Neuron (in vitro differentiated cells): ENCODE measurements around the gene CAPN10.

ENCODE experiments used
- H2AFZ ChIP-seq: one replicate; pipeline ENCODE4 v1.6.1; 2013; ENCODE audit warnings: low read depth, mild to moderate bottlenecking, inconsistent platforms, low read length, moderate library complexity
- H3K27me3 ChIP-seq: one replicate; pipeline ENCODE4 v1.6.1; 2013; ENCODE audit warnings: low read length; ENCODE audit not compliant: insufficient read depth
- H3K36me3 ChIP-seq: one replicate; pipeline ENCODE4 v1.6.1; 2013; ENCODE audit warnings: low read length; ENCODE audit not compliant: insufficient read depth
- H3K4me1 ChIP-seq: one replicate; pipeline ENCODE4 v1.6.1; 2013; ENCODE audit warnings: low read length; ENCODE audit not compliant: insufficient read depth
- H3K4me3 ChIP-seq: 2 replicates; pipeline ENCODE4 v1.5.1; 2013; ENCODE audit warnings: mild to moderate bottlenecking, low read length, moderate library complexity
- H3K9me3 ChIP-seq: one replicate; pipeline ENCODE4 v1.6.1; 2013; ENCODE audit warnings: low read length

Gene CAPN10

DNA sequence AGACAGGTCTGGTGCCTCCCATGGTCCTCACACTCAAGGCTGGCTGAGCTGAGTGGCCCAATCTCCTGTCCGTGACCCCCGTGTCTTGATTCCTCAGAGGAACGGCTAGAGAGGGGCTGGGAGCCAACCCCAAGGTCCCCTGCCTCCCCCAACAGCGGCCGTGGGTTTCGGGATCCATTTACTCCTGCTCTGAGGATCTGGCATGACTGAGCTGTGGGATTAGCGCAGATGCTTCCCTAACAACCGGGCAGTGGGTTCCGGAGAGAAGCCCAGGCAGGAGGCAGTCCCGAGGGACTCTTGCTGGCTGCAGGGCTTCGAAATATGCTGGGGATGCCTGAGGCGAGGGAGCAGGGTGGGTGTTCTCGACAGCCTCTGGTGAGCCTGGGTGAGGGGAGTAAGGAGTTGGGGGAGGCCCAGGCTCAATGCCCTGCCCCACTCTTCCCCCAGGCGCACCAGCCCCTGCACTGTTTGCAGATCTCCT lies 57.7 kb downstream of the CAPN10 start:
- Histone ChIP-seq H3K27me3 (peaks cover 24% of the 10 kb centered on the region), H2AFZ (no peak overlapping the region), H3K36me3 (no peaks in the 10 kb centered on the region), H3K4me1 (no peaks in the 10 kb centered on the region), H3K9me3 (peaks cover 3% of the 10 kb centered on the region), H3K4me3 (no peak overlapping the region)

DNA sequence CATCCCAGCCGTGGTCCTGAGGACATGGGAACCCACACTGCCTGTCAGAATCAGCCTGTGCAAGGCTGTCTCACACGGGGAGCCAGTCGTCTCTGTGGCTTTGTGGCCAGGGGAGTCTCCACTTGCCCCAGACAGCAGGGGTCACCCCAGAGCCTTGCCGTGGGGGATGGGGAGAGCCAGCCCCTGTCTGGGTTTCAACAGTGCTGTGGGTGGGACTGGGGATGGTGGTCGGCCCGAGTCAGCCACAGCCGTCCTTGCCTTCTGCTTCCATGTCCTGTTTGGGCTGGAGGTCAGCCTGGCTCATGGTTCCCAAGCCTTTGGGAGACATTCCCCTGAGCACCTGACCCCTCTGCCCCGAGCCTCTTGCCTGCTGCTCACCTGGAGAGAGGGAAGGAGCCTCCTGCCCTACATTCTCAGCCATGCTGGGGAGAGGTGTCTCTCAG lies 58.3 kb downstream of the CAPN10 start:
- Histone ChIP-seq H2AFZ (no peak overlapping the region), H3K27me3 (peaks cover 29% of the 10 kb centered on the region), H3K4me1 (no peaks in the 10 kb centered on the region)

DNA sequence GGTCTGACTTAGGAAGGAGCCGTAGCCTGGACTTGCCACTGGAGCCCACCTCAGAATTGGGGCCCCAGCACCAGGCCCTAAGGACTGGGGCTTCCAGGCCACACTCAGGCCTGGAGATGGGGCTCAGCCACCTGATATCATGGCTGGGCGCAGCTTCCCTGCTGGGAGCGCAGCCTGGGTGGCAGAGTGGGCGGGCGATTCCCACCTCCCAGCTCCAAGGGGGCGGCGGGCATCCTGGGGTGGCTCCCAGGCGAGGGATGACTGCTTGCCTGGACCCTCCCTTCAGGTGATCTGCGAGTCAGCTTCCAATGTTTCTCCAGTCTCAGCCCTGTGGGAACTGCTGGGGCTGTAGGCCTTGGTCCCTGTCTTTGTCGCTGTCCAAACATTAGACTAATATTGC lies 58.8 kb downstream of the CAPN10 start:
- Histone ChIP-seq H3K27me3 (peaks cover 32% of the 10 kb centered on the region), H3K4me1 (no peaks in the 10 kb centered on the region), H3K36me3 (no peaks in the 10 kb centered on the region), H2AFZ (no peak overlapping the region), H3K9me3 (peaks cover 3% of the 10 kb centered on the region), H3K4me3 (no peak overlapping the region)

More for the DNA sequence above, 58.3 kb downstream of the CAPN10 start:
- no peaks in the 10 kb centered on the region for H3K36me3 ChIP-seq
- H3K9me3 ChIP-seq = peaks cover 3% of the 10 kb centered on the region
- no peak overlapping the region for H3K4me3 ChIP-seq

DNA sequence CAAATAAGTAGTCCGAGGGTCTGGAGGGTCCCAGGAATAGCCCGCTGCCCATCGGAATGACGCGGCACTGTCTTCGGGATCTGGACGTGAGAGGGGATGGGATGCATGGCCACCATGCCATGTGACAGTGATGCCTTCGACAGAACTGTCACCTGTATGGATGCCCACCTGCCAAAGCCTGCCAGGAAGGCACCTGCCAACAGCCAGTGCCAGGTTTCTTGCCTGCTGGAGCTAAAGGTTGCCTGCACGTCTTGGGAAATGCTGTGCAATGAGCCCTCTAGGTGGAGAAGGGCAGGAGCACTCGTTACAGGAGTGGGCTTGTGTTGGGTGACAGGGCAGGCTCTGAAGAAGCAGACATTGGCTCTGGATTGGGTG lies 59.3 kb downstream of the CAPN10 start:
- no peak overlapping the region for H3K4me3 ChIP-seq
- H3K4me1 ChIP-seq = no peaks in the 10 kb centered on the region

DNA sequence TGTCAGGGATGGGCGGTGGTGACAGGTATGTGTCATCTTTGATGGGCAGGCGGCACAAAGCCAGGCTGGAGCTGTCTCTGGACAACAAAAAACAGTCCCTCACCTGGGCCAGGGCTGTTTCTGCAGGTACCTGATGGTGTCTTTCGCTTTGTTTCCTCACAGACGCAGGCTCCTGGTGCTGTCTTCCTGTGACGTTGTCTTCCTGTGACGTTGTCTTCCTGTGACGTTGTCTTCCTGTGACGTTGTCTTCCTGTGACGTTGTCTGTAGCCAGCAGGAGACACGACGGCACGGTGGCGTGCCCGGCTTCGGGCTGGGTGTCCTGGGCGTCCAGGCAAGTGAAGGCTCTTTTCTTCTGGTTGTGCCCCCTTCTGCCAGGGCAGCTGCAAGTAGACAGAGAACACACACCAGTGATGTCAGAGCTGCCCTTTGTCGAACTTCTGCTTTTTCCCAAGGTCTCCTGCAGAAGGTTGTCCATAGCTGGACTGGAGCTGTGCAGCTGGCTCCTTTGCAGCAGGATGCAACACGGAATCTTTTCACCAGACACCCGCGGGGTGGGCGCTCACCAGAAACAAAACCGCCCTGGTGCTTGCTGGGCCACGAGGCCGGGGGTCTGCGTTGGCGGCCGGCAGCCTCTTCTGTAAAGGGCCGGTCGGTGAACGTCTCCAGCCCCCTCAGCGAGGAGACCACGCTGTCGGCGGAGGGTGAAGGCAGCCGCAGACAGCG lies 59.8 kb downstream of the CAPN10 start:
- Histone ChIP-seq H2AFZ (no peak overlapping the region), H3K9me3 (peaks cover 5% of the 10 kb centered on the region), H3K4me3 (no peak overlapping the region), H3K36me3 (no peaks in the 10 kb centered on the region), H3K4me1 (no peaks in the 10 kb centered on the region), H3K27me3 (peaks cover 37% of the 10 kb centered on the region)

More for the DNA sequence above, 59.3 kb downstream of the CAPN10 start:
- Histone ChIP-seq H3K27me3 (peaks cover 35% of the 10 kb centered on the region), H3K9me3 (peaks cover 3% of the 10 kb centered on the region), H2AFZ (no peak overlapping the region), H3K36me3 (no peaks in the 10 kb centered on the region)

DNA sequence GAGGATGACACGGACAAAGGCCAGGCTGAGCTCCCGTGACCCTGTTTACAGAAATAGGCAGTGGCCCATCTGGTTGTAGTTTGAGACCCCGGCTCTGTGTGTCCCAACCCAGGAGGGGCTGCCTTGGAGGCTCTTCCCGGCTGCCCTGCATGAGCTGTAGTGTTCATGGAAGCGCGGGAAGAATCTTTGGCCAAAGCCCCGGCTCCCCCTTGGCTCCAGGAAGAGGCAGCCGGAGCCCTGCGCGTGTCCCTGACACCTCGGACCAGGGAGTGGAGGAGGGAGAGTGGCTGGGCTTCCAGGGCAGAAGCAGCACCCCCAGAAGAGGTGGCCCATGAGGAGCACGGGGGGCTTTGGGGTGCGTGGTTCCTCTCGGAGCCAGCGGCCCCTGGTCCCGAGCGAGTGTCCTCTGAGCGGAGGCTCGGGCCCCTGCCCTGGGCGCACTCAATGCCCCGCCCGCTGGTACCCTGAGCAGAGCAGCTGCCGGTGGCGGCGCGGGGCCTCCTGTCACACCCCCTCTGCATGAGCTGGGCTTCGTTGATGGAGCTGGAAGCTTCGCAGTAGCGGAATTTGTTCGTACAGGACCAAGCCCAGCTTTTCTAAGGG lies 60.5 kb downstream of the CAPN10 start:
- Histone ChIP-seq H3K4me1 (no peaks in the 10 kb centered on the region), H3K9me3 (peaks cover 7% of the 10 kb centered on the region), H3K27me3 (peaks cover 37% of the 10 kb centered on the region), H3K4me3 (no peak overlapping the region), H2AFZ (no peak overlapping the region), H3K36me3 (no peaks in the 10 kb centered on the region)

DNA sequence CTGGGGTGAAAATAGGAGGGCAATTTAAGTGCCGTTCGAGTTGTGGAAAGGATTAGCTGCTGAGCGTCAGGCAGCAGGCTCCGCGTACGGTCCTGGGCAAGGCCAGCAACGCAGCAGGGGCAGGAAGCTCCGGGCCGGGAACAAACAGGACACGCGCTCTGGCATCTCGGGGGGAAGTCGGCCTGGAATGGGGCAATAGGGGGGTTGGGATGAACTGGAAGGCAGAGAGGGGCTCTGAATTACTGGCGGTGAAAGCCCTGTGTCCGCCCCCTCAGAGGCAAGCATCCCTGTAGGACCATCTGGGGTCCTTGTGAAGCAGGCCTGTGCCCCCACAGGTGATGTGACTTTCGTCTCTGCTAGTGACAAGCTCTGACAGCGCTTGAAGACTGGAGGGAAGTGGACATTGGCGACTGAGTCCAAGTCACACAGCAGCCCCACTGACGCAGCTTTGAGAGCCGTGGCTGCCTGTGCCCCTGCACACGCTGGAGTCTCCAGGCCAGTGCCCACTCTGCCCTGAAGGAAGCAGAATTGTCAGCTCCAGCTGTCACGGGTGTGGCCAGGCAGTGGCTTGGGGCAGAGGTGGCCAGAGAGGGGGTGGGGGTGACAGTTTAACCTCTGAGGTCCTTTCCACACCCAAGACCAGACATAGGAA lies 61.1 kb downstream of the CAPN10 start:
- Histone ChIP-seq H3K36me3 (no peaks in the 10 kb centered on the region), H3K4me1 (no peaks in the 10 kb centered on the region), H3K27me3 (peaks cover 37% of the 10 kb centered on the region), H3K9me3 (peaks cover 7% of the 10 kb centered on the region), H2AFZ (no peak overlapping the region), H3K4me3 (no peak overlapping the region)

DNA sequence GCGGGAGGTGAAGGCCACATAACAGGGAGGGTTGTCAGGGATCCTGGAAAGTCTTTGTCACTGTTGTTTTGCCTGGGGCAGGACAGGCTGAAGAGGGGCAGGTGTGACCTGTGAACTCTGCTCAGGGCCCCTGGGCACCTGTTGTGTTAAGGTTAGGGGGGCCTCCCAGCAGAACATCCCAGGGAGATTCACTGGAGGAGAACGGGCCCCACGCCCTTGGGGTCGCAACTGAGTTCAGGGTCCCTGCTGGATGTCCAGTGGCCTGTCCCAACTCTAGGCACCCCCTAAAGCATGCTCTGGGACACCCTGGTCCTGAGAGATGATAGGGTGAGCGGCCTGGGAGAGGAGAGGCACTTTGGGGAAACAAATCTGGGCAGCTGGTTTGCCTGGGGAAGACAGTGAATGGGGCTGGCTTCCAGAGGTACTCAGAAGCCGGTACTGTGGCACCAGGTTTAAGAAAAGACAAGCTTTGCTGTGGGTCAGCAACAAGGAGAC lies 61.7 kb downstream of the CAPN10 start:
- Histone ChIP-seq H3K36me3 (no peaks in the 10 kb centered on the region), H3K9me3 (peaks cover 7% of the 10 kb centered on the region), H2AFZ (no peak overlapping the region), H3K27me3 (peaks cover 37% of the 10 kb centered on the region), H3K4me1 (no peaks in the 10 kb centered on the region), H3K4me3 (no peak overlapping the region)
